ENCODE results near the gene ZDHHC8. TPM values are rescaled to one million over a fixed set of nuclear protein-coding genes. Genes with fewer than 3 reads are reported as not detected.

Gene ZDHHC8
- total and polyA plus RNA-seq, 11 donors: 15.7 to 45.2 (median 38.2) TPM

DNA sequence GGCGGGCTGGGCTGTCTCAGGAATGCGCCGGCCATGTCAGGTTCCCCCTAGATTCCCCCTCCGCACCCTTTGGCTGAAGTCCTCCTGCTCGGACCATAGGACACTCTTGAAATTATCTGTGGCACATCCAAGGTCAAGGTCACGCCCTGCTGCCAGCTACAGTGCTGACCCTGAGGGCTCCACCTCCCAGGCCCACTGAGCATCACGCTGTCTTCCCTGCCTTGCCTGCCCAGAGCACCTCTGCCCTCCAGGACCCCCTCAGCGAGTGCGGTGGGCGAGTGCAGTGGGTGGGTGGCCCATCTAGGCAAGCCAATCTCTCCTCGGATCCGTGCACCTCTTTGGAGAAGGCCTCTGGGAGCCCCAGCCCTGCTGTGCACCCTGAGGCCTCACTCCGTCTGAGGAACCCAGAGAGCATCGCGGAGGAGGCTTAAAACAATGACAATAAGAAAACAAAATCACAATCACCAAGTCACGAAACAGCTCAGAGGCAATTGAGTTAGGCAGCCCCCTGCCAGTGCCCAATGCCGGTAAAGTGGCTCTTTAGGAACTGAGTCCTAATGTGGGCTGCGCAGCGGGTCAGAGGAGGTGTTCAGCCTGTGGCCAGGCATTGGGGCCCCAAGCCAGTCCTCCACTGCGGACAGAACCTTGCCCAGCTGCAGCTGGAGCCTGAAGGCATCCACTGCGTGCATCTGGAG, 45.8 kb downstream of the ZDHHC8 start:
- TF ChIP-seq, protein P1, sequence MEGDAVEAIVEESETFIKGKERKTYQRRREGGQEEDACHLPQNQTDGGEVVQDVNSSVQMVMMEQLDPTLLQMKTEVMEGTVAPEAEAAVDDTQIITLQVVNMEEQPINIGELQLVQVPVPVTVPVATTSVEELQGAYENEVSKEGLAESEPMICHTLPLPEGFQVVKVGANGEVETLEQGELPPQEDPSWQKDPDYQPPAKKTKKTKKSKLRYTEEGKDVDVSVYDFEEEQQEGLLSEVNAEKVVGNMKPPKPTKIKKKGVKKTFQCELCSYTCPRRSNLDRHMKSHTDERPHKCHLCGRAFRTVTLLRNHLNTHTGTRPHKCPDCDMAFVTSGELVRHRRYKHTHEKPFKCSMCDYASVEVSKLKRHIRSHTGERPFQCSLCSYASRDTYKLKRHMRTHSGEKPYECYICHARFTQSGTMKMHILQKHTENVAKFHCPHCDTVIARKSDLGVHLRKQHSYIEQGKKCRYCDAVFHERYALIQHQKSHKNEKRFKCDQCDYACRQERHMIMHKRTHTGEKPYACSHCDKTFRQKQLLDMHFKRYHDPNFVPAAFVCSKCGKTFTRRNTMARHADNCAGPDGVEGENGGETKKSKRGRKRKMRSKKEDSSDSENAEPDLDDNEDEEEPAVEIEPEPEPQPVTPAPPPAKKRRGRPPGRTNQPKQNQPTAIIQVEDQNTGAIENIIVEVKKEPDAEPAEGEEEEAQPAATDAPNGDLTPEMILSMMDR (IDR thresholded peaks at IDR 0.05): no peak
- TF ChIP-seq POLR2A (IDR thresholded peaks at IDR 0.05): no peak
- Histone ChIP-seq H3K36me3 (no peaks in the 10 kb centered on the region), H3K4me1 (no peaks in the 10 kb centered on the region), H3K9me3 (no peaks in the 10 kb centered on the region), H3K27me3 (no peaks in the 10 kb centered on the region), H3K4me3 (no peak overlapping the region), H3K27ac (no peak overlapping the region)
- ATAC-seq (no peak), DNase-seq (no peak)
- intact Hi-C loops (cut with DNase I): loop anchor here in 3 of 10 donors (5.0 to 10.0 kb wide), 3 partner anchors 60 to 90 kb away; partner anchors contain the start of gene RTN4R (in 3 of the 3)
- WGBS, 4 donors: 76 to 86% (median 85%) methylated on average over 20 to 21 of the region's 21 CpGs

DNA sequence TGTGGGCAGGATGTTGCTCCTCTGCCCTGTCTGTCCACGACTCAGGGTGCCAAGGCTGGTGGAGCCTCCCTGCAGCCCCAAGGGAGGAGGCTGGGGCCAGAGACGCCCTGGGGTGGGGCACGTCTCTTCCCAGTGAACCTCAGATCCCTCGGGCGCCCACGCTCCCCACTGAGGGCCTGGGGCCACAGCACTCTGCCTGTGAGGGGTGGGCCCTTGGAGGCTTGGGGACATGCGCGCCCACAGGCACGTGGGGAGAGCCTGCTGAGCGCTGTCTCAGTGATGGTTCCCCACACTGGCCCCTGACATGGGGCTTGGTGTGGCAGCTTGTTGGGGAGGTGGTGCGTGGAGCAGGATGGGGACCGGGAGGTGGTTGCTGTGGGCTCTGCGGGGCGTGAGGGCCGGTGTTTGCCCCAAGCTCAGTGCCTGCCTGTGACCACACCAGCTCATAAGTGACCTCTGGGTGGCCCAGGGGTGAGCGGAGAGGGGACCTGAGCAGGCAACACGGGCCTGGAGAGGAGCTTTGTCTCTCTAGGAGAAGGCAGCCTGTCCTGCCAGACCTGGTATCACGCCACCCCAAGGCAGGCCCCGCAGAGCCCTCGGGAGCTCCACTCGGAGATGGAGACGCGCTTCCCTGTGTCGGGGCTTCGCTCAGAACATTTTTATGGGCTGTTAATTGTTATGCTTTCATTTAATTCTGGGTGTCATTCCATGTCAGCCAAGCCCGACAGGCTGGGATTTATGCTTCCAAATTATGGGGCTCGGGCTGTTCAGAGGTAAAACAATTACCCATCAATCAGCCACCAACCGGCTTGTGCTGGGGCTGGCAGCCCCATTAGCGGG, 46.7 kb downstream of the ZDHHC8 start:
- DNase-seq (no peak), ATAC-seq (no peak)
- TF ChIP-seq, protein P1 (IDR thresholded peaks at IDR 0.05): no peak
- no peak for TF ChIP-seq POLR2A (IDR thresholded peaks at IDR 0.05)
- H3K27ac ChIP-seq: no peak overlapping the region
- H3K9me3 ChIP-seq: no peaks in the 10 kb centered on the region
- H3K4me3 ChIP-seq: no peak overlapping the region
- intact Hi-C loops (cut with DNase I): loop anchor here in 3 of 10 donors (5.0 to 10.0 kb wide), 3 partner anchors 59 to 89 kb away; partner anchors contain the start of gene RTN4R (in 3 of the 3)
- H3K4me1 ChIP-seq: no peaks in the 10 kb centered on the region
- no peaks in the 10 kb centered on the region for H3K27me3 ChIP-seq
- no peaks in the 10 kb centered on the region for H3K36me3 ChIP-seq
- WGBS, 4 donors: 82 to 92% (median 84%) methylated on average over 25 to 29 of the region's 29 CpGs

DNA sequence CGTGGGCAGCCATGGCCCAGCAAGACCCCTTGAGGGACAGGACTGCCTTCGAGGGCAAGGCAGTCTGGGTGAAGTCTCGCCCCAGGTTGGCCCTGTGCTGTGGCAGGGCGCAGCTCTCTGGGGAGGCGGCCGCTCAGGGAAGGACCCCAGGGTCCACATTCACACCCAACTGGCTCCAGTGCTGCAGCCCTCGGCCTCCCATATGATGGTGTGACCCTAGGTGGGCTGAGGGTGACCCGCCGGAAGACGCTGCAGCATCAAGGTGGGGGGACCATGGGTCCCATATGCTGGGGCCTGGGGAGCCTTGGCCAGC, 47.3 kb downstream of the ZDHHC8 start:
- no peaks in the 10 kb centered on the region for H3K4me1 ChIP-seq
- no peaks in the 10 kb centered on the region for H3K9me3 ChIP-seq
- no peak overlapping the region for H3K27ac ChIP-seq
- H3K27me3 ChIP-seq: no peaks in the 10 kb centered on the region
- H3K4me3 ChIP-seq: no peak overlapping the region
- no peak for TF ChIP-seq POLR2A (IDR thresholded peaks at IDR 0.05)
- ATAC-seq (no peak), DNase-seq (no peak)
- 81 to 95% (median 93%) methylated on average over 7 to 10 of the region's 10 CpGs for WGBS, 4 donors
- intact Hi-C loops (cut with DNase I): loop anchor here in 3 of 10 donors (5.0 to 10.0 kb wide), 3 partner anchors 58 to 88 kb away; partner anchors contain the start of gene RTN4R (in 3 of the 3)
- no peaks in the 10 kb centered on the region for H3K36me3 ChIP-seq

DNA sequence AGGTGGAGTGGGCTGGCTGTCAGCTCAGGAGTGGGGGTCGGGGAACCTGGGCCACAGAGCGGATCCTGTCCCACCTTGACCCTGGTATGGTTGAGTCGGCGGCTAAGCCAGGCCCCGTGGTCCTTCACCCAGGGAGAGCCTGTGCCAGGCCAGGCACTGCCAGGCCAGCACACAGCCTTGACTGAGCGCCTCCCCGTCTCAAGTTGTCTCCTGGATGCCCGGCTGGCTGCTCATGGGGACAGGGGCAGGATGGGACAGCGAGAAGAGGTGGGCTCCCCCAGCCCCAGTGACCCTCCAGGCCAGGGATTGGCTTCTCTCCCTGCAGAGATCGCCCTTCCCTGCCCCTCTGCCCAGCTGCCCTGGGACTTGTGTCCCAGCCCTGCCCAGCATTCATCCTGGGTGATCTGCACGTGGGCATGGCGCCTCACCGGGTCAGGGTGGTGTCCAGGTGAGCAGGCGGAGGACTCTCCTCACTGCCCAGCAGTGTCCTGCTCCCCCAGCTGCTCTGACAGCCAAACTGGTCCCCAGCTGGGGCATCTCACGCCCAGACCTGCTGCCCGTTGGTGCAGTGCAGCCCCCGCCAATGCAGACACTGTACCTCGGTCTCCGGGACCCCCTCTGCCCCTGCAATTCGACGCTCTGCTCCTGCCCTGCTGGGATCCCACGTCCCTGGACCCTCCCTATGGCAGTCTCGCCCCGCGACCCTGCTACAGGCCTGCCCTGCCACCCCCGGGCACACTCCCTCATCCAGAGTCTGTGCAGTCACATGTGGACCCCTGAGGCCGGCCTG, 48.0 kb downstream of the ZDHHC8 start:
- 91 to 93% (median 92%) methylated on average over 23 to 27 of the region's 27 CpGs for WGBS, 4 donors
- no peaks in the 10 kb centered on the region for H3K4me1 ChIP-seq
- no peaks in the 10 kb centered on the region for H3K9me3 ChIP-seq
- H3K27me3 ChIP-seq: peaks cover 0 to 3% (median 0%) of the 10 kb centered on the region in 9 donors
- ATAC-seq (no peak), DNase-seq (no peak)
- intact Hi-C loops (cut with DNase I): loop anchor here in 3 of 10 donors (5.0 to 10.0 kb wide), 3 partner anchors 58 to 88 kb away; partner anchors contain the start of gene RTN4R (in 3 of the 3)
- H3K27ac ChIP-seq: no peak overlapping the region
- TF ChIP-seq, protein P1 (IDR thresholded peaks at IDR 0.05): no peak
- no peak for TF ChIP-seq POLR2A (IDR thresholded peaks at IDR 0.05)
- H3K4me3 ChIP-seq: no peak overlapping the region
- H3K36me3 ChIP-seq: no peaks in the 10 kb centered on the region
